ENCODE measurements around the gene TRIOBP.
A peak's percentile ranks its signal among the peaks of the same experiment; 100 is the strongest.

The TRIOBP gene

DNA sequence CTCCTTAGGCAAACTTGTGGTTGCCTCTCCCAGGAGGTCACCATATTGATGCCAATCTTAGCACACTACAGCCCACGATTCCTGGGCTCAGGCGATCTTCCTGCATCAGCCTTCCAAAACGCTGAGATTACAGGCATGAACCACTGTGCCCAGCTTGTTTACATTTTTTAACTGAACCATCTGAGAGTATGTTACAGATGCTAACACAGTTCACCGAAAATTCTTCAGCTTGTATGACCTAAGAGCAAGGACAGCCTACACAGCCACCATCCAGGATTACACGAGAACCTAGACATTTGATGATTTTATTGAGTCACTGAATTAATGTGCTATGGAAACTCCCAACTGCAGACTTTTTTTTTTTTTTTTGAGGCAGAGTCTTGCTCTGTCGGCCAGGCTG, 27.3 kb upstream of the TRIOBP start:
- Histone ChIP-seq H3K27ac (ENCODE audit: low read depth, low read length) (no peak overlapping the region), H3K9ac (ENCODE audit: low read depth, low read length) (no peak overlapping the region), H3K4me1 (ENCODE audit: insufficient read depth, low read length) (no peaks in the 10 kb centered on the region), H3K36me3 (ENCODE audit: insufficient read depth, low read length) (peaks cover 20% of the 10 kb centered on the region), H3K9me3 (ENCODE audit: insufficient read depth, low read depth, low read length) (no peaks in the 10 kb centered on the region), H3K27me3 (ENCODE audit: insufficient read depth, low read length) (no peaks in the 10 kb centered on the region), H3K4me3 (ENCODE audit: low read length) (no peak overlapping the region)
- WGBS, result 94% methylated on average over 6 of the region's 6 CpGs

DNA sequence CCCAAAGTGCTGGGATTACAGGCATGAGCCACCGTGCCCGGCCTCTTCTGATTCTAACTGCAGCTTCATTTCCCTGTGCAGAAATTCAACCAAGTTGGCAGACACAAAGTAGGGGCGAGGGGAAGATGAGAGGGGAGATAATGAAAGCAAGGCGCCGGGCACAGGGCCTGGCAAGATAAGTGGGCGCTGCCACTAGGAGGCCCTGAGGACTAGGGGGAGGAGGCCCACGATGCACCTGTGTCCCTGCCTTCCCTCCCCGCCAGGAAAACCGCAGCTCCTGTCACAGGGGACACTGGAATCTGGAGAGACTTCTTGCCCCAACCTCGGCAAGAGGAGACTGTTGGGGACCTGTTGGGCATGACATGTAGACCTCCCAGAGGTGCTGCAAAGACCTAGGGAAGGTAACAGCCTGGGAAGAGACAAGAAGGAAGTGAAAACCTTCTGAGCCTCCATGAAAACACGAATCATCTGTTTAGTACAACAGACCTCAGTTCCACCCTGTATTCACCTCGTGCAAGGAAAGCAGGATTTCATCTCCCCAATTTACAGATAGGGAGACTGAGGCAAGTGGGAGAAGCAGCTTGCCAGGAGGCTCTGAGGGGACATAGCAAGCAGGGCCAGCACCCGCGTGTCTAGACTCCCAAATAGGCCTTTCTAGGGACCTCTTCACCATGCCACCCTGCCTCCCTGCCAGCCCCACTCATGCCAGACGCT, 24.5 kb upstream of the TRIOBP start:
- 84% methylated on average over 15 of the region's 15 CpGs for WGBS
- Histone ChIP-seq H3K27me3 (ENCODE audit: insufficient read depth, low read length) (no peaks in the 10 kb centered on the region), H3K9me3 (ENCODE audit: insufficient read depth, low read depth, low read length) (no peaks in the 10 kb centered on the region), H3K9ac (ENCODE audit: low read depth, low read length) (no peak overlapping the region), H3K4me3 (ENCODE audit: low read length) (no peak overlapping the region), H3K27ac (ENCODE audit: low read depth, low read length) (no peak overlapping the region), H3K4me1 (ENCODE audit: insufficient read depth, low read length) (peaks cover 5% of the 10 kb centered on the region), H3K36me3 (ENCODE audit: insufficient read depth, low read length) (no peaks in the 10 kb centered on the region)

DNA sequence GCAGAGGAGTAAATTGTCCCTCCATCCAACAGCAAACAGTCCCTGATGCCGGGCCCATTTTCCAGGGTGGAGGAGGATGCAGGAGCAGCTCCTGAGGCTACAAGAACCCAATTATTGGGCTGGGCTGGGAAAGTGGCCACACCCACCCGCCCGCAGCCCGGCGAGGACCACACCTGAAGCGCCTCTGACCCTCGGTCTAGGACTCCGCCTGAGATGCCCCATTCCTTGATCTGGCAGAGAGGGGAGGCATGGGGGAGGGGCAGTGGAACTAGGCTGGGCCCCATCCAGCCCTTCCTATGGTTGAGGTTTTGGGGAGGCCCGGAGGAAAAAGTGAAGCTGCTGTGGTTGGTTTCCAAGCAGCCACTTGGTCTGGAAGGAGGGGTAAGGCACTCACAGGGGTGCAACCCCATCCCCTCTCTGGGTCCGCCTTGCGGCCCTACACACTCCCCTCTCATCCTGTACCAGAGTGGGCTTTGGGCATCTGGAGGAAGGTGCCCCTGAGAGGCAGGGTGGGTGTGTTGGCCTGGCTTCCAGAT, 23.9 kb upstream of the TRIOBP start:
- H3K9me3 ChIP-seq (ENCODE audit: insufficient read depth, low read depth, low read length), result no peaks in the 10 kb centered on the region
- peaks cover 5% of the 10 kb centered on the region for H3K4me1 ChIP-seq (ENCODE audit: insufficient read depth, low read length)
- no peak overlapping the region for H3K4me3 ChIP-seq (ENCODE audit: low read length)
- 90% methylated on average over 11 of the region's 11 CpGs for WGBS
- no peak overlapping the region for H3K9ac ChIP-seq (ENCODE audit: low read depth, low read length)
- no peak overlapping the region for H3K27ac ChIP-seq (ENCODE audit: low read depth, low read length)
- no peaks in the 10 kb centered on the region for H3K27me3 ChIP-seq (ENCODE audit: insufficient read depth, low read length)
- no peaks in the 10 kb centered on the region for H3K36me3 ChIP-seq (ENCODE audit: insufficient read depth, low read length)

DNA sequence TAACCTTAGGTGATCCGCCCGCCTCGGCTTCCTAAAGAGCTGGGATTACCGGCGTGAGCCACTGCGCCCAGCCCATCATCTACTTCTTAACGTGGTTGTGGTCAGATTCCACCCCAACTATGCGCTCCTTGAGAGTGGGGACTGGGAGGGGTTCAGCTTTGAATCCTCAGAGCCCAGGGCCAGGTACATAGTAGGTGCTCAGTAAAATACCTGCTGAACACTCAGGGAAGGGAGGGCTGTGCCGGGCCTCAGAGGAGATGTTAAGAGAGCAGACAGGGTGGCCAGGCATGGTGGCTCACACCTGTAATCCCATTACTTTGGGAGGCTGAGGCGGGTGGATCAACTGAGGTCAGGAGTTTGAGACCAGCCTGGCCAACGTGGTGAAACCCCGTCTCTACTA, 22.6 kb upstream of the TRIOBP start:
- Histone ChIP-seq H3K9me3 (ENCODE audit: insufficient read depth, low read depth, low read length) (no peaks in the 10 kb centered on the region), H3K9ac (ENCODE audit: low read depth, low read length) (no peak overlapping the region), H3K27me3 (ENCODE audit: insufficient read depth, low read length) (no peaks in the 10 kb centered on the region), H3K4me3 (ENCODE audit: low read length) (no peak overlapping the region), H3K4me1 (ENCODE audit: insufficient read depth, low read length) (peaks cover 5% of the 10 kb centered on the region), H3K36me3 (ENCODE audit: insufficient read depth, low read length) (no peaks in the 10 kb centered on the region), H3K27ac (ENCODE audit: low read depth, low read length) (no peak overlapping the region)
- 92% methylated on average over 12 of the region's 12 CpGs for whole genome bisulfite sequencing

DNA sequence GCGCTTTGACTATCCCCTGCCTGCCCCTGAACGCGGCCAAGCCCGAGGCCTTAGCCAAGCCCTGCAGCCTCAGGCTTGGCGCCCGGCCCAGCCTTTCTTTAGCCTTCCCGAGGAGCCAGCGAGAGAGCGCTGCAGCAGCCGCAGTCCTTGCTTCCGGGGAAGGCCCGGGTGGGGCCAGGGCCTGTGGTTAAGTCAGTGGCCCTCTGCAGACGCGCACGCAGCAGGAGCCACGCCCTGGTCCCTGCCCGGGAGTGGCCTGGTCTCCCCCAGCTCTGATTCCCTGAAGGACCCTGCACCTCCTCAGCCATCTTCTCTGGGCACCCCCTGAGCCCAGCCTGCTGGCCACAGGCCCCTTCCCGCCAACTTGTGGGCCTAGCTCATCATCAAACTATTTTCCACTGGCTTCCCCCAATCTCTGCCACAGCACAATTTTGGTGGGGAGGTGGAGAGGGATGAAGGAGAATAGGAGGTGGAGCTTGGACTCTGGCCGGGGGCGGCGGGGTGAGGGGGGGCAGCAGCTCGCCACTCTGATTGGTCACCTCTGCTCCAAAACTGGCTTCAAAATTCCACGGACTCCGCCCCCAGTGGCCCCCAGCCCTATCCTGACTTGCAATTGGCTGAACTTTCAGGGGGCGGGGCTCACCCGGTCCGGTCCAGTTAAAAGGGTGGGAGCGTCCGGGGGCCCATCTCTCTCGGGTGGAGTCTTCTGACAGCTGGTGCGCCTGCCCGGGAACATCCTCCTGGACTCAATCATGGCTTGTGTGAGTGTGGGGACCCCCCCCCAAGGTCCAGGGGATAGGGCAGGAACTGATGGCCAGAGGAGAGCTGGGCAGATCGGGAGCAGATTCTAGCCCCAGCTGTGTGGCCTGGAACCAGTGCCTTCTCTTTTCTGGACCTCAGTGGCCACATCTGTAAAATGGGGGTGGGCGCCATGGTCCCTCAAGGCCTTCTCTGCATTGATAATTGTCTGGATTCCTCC, 21.6 kb upstream of the TRIOBP start, which contains the start of gene LGALS1:
LGALS1 (plus strand) TSS at position 686 of the 979 bp plus-strand sequence; CDS start at position 753, 67 bp downstream.
- peaks cover 5% of the 10 kb centered on the region for H3K4me1 ChIP-seq (ENCODE audit: insufficient read depth, low read length)
- no peaks in the 10 kb centered on the region for H3K27me3 ChIP-seq (ENCODE audit: insufficient read depth, low read length)
- WGBS, result 39% methylated on average over 34 of the region's 34 CpGs
- peak within 1 kb of the TSS; percentile 25; the same call in 1 of the 2 replicates for H3K27ac ChIP-seq (ENCODE audit: low read depth, low read length)
- H3K4me3 ChIP-seq (ENCODE audit: low read length), result peak within 1 kb of the TSS; percentile 59
- peak within 1 kb of the TSS; percentile 42; the same call in 1 of the 2 replicates for H3K9ac ChIP-seq (ENCODE audit: low read depth, low read length)
- H3K9me3 ChIP-seq (ENCODE audit: insufficient read depth, low read depth, low read length), result no peaks in the 10 kb centered on the region
- no peaks in the 10 kb centered on the region for H3K36me3 ChIP-seq (ENCODE audit: insufficient read depth, low read length)

DNA sequence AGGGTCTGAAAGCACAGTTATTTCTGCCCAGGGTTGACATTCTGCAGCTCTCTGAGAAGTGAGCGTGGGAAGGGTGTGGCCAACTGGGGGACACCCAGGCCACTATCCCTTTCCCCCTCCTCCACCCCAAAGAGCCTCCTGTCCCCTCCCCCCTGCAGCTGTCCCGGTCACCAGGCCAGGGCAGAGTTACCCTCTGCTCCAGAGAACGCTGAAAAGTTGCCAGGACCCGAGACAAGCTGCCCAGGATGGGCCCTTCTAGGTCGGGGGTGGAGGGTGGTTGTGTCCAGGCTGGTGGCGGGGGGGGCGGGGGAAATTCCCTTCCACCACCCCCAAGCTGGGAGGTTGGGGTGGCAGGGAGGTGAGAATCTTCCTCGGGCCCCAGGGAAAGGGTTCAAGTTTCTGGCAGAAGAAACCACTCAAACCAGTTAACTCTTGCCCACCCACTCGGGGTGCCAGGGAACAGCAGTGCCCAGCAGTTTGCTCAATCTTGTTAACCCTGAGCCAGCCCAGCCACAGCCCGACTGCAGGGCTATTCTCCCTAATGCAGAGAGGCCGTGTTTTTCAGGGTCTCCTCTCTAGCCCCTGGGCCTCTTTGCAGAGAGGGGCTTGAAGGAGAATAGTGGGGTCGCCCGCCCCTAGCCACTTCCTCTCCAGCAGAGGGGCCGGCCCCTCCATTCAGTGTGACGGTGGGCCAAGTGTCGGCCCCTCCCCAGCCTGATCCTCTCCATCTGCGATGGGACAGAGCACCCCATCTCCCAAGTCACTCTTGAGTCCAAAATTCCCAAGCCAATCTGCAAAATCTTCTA, 20.7 kb upstream of the TRIOBP start:
- no peaks in the 10 kb centered on the region for H3K9me3 ChIP-seq (ENCODE audit: insufficient read depth, low read depth, low read length)
- H3K4me3 ChIP-seq (ENCODE audit: low read length), result peak overlapping the region; percentile 59
- no peaks in the 10 kb centered on the region for H3K27me3 ChIP-seq (ENCODE audit: insufficient read depth, low read length)
- H3K27ac ChIP-seq (ENCODE audit: low read depth, low read length), result peak overlapping the region; percentile 44; the same call in 1 of the 2 replicates
- H3K36me3 ChIP-seq (ENCODE audit: insufficient read depth, low read length), result no peaks in the 10 kb centered on the region
- H3K4me1 ChIP-seq (ENCODE audit: insufficient read depth, low read length), result peaks cover 5% of the 10 kb centered on the region
- 34% methylated on average over 13 of the region's 17 CpGs for WGBS
- H3K9ac ChIP-seq (ENCODE audit: low read depth, low read length), result no peak overlapping the region

DNA sequence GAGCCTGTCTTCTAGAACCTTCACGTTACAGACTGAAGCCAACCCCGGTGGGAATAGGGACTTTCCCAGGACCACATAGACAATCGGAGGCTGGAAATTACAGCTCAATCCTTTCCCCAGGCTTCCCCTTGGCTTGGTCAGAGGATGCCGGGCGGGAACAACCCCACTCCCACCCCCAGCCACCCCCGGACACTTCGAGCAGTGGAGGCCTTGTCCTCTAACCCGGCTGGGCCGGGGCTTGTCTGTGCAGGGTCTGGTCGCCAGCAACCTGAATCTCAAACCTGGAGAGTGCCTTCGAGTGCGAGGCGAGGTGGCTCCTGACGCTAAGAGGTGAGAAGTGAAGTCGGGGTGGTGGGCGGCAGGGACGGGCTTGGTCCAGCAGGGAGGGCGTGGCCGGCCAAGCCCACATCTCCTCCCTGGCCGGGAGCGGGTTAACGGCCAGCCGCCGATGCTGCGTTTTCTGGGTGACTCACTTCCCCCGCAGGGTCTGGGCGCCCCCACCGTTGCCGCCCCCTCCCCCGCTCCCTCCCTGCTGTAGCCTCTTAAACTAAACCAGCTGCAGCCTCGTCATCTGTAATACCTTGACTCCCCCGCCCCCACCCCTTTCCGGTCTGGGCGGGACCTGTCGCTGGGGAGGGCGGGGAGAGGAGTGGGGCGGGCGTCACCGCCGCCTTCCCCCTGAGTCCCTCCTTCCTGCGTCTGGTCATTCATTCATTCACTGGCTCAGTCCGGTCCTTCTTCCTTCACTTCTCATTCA, 19.9 kb upstream of the TRIOBP start:
- WGBS, result 2% methylated on average over 42 of the region's 42 CpGs

DNA sequence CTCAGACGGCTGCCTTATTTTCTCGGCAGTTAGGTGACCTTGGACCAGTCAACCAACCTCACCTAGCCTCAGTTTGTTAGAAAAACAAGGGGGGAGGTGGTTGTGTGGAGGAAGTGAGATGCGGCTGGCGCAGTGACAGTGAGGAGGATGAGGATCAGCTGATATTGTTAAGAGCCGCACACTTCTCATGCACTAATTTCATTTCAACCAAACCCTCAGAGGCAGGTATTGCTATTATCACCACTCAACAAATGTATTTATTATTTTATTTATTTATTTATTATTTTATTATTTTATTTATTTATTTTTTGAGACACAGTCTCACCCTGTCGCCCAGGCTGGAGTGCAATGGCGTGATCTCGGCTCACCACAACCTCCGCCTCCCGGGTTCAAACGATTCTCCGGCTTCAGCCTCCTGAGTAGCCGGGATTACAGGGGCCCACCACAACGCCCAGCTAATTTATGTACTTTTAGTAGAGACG, 19.3 kb upstream of the TRIOBP start:
- no peaks in the 10 kb centered on the region for H3K9me3 ChIP-seq (ENCODE audit: insufficient read depth, low read depth, low read length)
- peak overlapping the region; percentile 59 for H3K4me3 ChIP-seq (ENCODE audit: low read length)
- H3K27me3 ChIP-seq (ENCODE audit: insufficient read depth, low read length), result no peaks in the 10 kb centered on the region
- no peaks in the 10 kb centered on the region for H3K36me3 ChIP-seq (ENCODE audit: insufficient read depth, low read length)
- H3K9ac ChIP-seq (ENCODE audit: low read depth, low read length), result no peak overlapping the region
- WGBS, result 74% methylated on average over 12 of the region's 15 CpGs
- 0 out of 2 replicates have a peak overlapping the region, but pooled peaks have one; percentile 39 for H3K27ac ChIP-seq (ENCODE audit: low read depth, low read length)
- peaks cover 5% of the 10 kb centered on the region for H3K4me1 ChIP-seq (ENCODE audit: insufficient read depth, low read length)

More for the DNA sequence above, 19.9 kb upstream of the TRIOBP start:
- Histone ChIP-seq H3K36me3 (ENCODE audit: insufficient read depth, low read length) (no peaks in the 10 kb centered on the region), H3K27me3 (ENCODE audit: insufficient read depth, low read length) (no peaks in the 10 kb centered on the region), H3K27ac (ENCODE audit: low read depth, low read length) (peak overlapping the region; percentile 44; the same call in 1 of the 2 replicates), H3K4me3 (ENCODE audit: low read length) (peak overlapping the region; percentile 59), H3K4me1 (ENCODE audit: insufficient read depth, low read length) (peaks cover 5% of the 10 kb centered on the region), H3K9me3 (ENCODE audit: insufficient read depth, low read depth, low read length) (no peaks in the 10 kb centered on the region), H3K9ac (ENCODE audit: low read depth, low read length) (no peak overlapping the region)

DNA sequence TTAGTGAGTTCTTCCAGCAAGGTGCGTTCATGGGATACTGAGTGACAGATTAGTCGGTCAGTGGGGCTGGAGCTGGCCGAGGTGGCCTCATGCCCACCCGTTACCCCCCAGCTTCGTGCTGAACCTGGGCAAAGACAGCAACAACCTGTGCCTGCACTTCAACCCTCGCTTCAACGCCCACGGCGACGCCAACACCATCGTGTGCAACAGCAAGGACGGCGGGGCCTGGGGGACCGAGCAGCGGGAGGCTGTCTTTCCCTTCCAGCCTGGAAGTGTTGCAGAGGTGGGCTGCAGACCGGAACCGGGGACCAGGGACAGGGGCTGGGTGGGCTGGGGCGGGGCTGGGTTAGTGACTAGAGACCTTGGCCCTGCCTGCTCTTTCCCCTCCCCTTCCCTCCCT, 18.5 kb upstream of the TRIOBP start:
- Histone ChIP-seq H3K36me3 (ENCODE audit: insufficient read depth, low read length) (no peaks in the 10 kb centered on the region), H3K4me1 (ENCODE audit: insufficient read depth, low read length) (peaks cover 5% of the 10 kb centered on the region), H3K27ac (ENCODE audit: low read depth, low read length) (no peak overlapping the region), H3K4me3 (ENCODE audit: low read length) (no peak overlapping the region), H3K9me3 (ENCODE audit: insufficient read depth, low read depth, low read length) (no peaks in the 10 kb centered on the region), H3K9ac (ENCODE audit: low read depth, low read length) (no peak overlapping the region), H3K27me3 (ENCODE audit: insufficient read depth, low read length) (no peaks in the 10 kb centered on the region)
- WGBS, result 80% methylated on average over 18 of the region's 18 CpGs

DNA sequence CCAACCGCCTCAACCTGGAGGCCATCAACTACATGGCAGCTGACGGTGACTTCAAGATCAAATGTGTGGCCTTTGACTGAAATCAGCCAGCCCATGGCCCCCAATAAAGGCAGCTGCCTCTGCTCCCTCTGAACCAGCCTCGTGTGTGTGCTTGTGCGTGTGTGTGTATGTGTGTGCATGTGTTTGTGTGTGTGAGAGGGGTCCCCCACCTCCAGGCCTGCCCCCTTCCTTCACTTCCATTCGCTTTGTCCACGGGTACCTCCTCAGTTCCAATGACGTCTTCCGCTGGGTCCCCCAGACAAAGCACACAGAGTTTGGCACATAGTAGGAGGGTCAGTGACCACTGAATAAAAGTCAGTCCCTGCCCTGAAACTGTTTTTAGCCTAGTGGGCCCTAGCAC, 17.2 kb upstream of the TRIOBP start:
- no peaks in the 10 kb centered on the region for H3K27me3 ChIP-seq (ENCODE audit: insufficient read depth, low read length)
- no peak overlapping the region for H3K27ac ChIP-seq (ENCODE audit: low read depth, low read length)
- H3K4me3 ChIP-seq (ENCODE audit: low read length), result no peak overlapping the region
- no peaks in the 10 kb centered on the region for H3K9me3 ChIP-seq (ENCODE audit: insufficient read depth, low read depth, low read length)
- no peaks in the 10 kb centered on the region for H3K36me3 ChIP-seq (ENCODE audit: insufficient read depth, low read length)
- 87% methylated on average over 8 of the region's 8 CpGs for WGBS
- H3K4me1 ChIP-seq (ENCODE audit: insufficient read depth, low read length), result peaks cover 5% of the 10 kb centered on the region
- no peak overlapping the region for H3K9ac ChIP-seq (ENCODE audit: low read depth, low read length)

All from HUES64 (cell line).